ENCODE data around the gene CEP72.

GRCh38 chr5:579211-579610 is 32.9 kb upstream of the CEP72 start:
- TF ChIP-seq CTCF (IDR thresholded peaks at IDR 0.05): no peak
- no peak for TF ChIP-seq POLR2A (IDR thresholded peaks at IDR 0.05; ENCODE audit: low read depth)
- no peak for TF ChIP-seq EP300 (IDR thresholded peaks at IDR 0.05)
- no peak for TF ChIP-seq POLR2AphosphoS5 (IDR thresholded peaks at IDR 0.05)

All from esophagus muscularis mucosa (tissue), 4 donors.